COR-L47 (cell line): Measurements from ENCODE around the gene SCT.

Experiments used
- DNase-seq: peaks from one replicate; lab custom pipeline; 2025; lab: John Stamatoyannopoulos, UW

SCT gene

GRCh38 chr11:586376-587316, 40.3 kb downstream of the SCT start:
- no peak for DNase-seq

GRCh38 chr11:584287-584686, 42.7 kb downstream of the SCT start:
- no peak for DNase-seq

- DNase-seq, result no peak
Measured at GRCh38 chr11:581752-582151, 45.2 kb downstream of the SCT start.

- no peak for DNase-seq
Measured at GRCh38 chr11:581342-581741, 45.6 kb downstream of the SCT start.

- no peak for DNase-seq
Measured at GRCh38 chr11:579830-580601, 47.0 kb downstream of the SCT start.

GRCh38 chr11:578276-579035, 48.5 kb downstream of the SCT start:
- DNase-seq, result no peak

- DNase-seq, result no peak
Measured at GRCh38 chr11:577611-577894, 49.4 kb downstream of the SCT start.

GRCh38 chr11:576811-577610, 50.0 kb downstream of the SCT start:
- no peak for DNase-seq
